PFSK-1 (cell line): ENCODE data around the gene HPS5.

Experiments
- FOXP2 ChIP-seq: optimal IDR thresholded peaks from 2 replicates; pipeline ENCODE3; 2011; ENCODE audit warnings: borderline replicate concordance, control low read depth, inconsistent platforms; ENCODE audit not compliant: insufficient read depth; ENCODE audit errors: extremely low read length, extremely low read depth
- POLR2AphosphoS5 ChIP-seq: IDR thresholded peaks from 2 replicates; pipeline ENCODE4 v1.6.1; 2012; ENCODE audit warnings: low read depth, mild to moderate bottlenecking, control low read depth, low read length, moderate library complexity
- REST ChIP-seq, 2 experiments: IDR thresholded peaks; 2 replicates each; pipeline versions ENCODE4 v1.6.1 to v1.8.0; 2011 to 2012; ENCODE audit warnings: low read depth in 2 of 2, low read length in 2 of 2, control low read depth in 1 of 2, inconsistent platforms in 1 of 2, mild to moderate bottlenecking in 1 of 2, moderate library complexity in 1 of 2; ENCODE audit not compliant: insufficient read depth in 1 of 2
- SIN3A ChIP-seq: IDR thresholded peaks from 2 replicates; pipeline ENCODE4 v1.6.1; 2012; ENCODE audit warnings: mild to moderate bottlenecking, low read length, moderate library complexity, borderline replicate concordance; ENCODE audit not compliant: insufficient read depth
- TAF1 ChIP-seq: IDR thresholded peaks from 2 replicates; pipeline ENCODE4 v1.6.1; 2012; ENCODE audit warnings: low read length, control low read depth, borderline replicate concordance; ENCODE audit not compliant: insufficient read depth

The HPS5 gene

GRCh38 chr11:18367431-18367830 lies 45.5 kb upstream of the HPS5 start:
- TF ChIP-seq POLR2AphosphoS5 (no peak), FOXP2 (no peak), REST (IDR thresholded peaks at IDR 0.05; ENCODE audit: insufficient read depth in 1 of 2, low read depth in 2 of 2, low read length in 2 of 2) (no peak), TAF1 (no peak), SIN3A (no peak)

- TF ChIP-seq TAF1 (no peak), POLR2AphosphoS5 (no peak), SIN3A (no peak), FOXP2 (no peak), REST (IDR thresholded peaks at IDR 0.05; ENCODE audit: insufficient read depth in 1 of 2, low read depth in 2 of 2, low read length in 2 of 2) (no peak)
Measured at GRCh38 chr11:18366286-18366685, 44.3 kb upstream of the HPS5 start.

- TF ChIP-seq TAF1 (no peak), FOXP2 (no peak), REST (IDR thresholded peaks at IDR 0.05; ENCODE audit: insufficient read depth in 1 of 2, low read depth in 2 of 2, low read length in 2 of 2) (no peak)
Measured at GRCh38 chr11:18365741-18366140, 43.8 kb upstream of the HPS5 start.

GRCh38 chr11:18364495-18365073 lies 42.6 kb upstream of the HPS5 start:
- TF ChIP-seq FOXP2 = no peak

- TF ChIP-seq FOXP2 (no peak), TAF1 (no peak), POLR2AphosphoS5 (no peak), SIN3A (no peak), REST (IDR thresholded peaks at IDR 0.05; ENCODE audit: insufficient read depth in 1 of 2, low read depth in 2 of 2, low read length in 2 of 2) (no peak)
Measured at GRCh38 chr11:18361154-18361553, 39.2 kb upstream of the HPS5 start.
